SK-N-SH (cell line): ENCODE data around the gene PRKG1.

Experiments used
- CTCF ChIP-seq: fragments of 200-600 bp; sonication (generic); IDR thresholded peaks from 2 replicates; pipeline ENCODE4 v1.6.1; 2017; ENCODE audit warnings: antibody characterized with exemption, mild to moderate bottlenecking, moderate library complexity
- EP300 ChIP-seq, 2 experiments: IDR thresholded peaks; 2 replicates each; pipeline versions ENCODE4 v1.4.0 to v1.6.1; 2012; ENCODE audit warnings: borderline replicate concordance in 1 of 2, low read depth in 1 of 2, low read length in 1 of 2
- GABPA ChIP-seq: IDR thresholded peaks from 2 replicates; pipeline ENCODE4 v1.4.0; 2012; ENCODE audit warnings: low read depth, mild to moderate bottlenecking
- GATA2 ChIP-seq: sonication (generic); formaldehyde crosslinking; IDR thresholded peaks from 2 replicates; pipeline ENCODE4 v1.5.0; 2020; ENCODE audit warnings: mild to moderate bottlenecking, missing genetic modification reagents
- JUND ChIP-seq: IDR thresholded peaks from 2 replicates; pipeline ENCODE4 v1.4.0; 2012
- SIN3A ChIP-seq: IDR thresholded peaks from 2 replicates; pipeline ENCODE4 v1.6.1; 2012; ENCODE audit warnings: low read depth, mild to moderate bottlenecking, low read length, moderate library complexity, borderline replicate concordance
- TF ChIP-seq, protein P1 (sequence below): fragments of 150-350 bp; IDR thresholded peaks from 2 replicates; pipeline ENCODE4 v1.6.1; 2017; ENCODE audit warnings: antibody characterized with exemption, low read length, low read depth, borderline replicate concordance

DNA sequence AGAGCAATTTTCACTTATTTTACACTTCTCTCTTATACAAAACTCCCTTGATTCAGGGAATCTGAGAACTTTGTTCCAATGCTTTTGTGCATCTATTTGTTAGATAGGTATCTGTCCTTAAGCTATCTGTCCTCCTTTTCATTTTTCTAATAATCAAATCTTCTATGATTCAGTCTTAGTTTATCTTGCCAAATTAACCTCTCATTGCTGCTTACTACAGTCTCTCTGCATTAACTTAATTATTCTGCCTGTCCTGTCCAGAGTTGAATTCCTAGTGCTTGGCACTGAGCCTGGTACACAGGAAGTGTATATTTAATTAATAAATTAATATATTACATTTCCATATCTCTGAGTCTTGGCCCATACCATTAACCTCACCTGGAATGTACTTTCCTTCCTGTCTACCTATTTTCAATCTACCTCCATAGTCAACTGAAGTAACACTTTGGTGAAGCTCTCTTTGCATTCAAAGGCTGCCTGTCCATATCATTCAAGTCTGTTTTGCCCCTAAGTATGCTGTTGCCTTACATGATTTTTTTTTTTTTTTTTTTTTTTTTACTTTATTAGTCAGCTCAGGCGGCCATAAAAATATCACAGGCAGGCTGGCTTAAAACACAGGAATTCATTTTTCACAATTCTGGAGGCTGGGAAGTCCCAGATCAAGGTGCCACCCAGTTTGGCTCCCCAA lies 691.1 kb downstream of the PRKG1 start:
- TF ChIP-seq CTCF (no peak), EP300 (IDR thresholded peaks at IDR 0.05; ENCODE audit: borderline replicate concordance in 1 of 2, low read depth in 1 of 2, low read length in 1 of 2) (peak in 1 of 2 experiments; percentile 56; a peak in 2 of 4 replicates), GABPA (no peak), GATA2 (CRISPR knock-in tag) (no peak), JUND (no peak), SIN3A (no peak)
- TF ChIP-seq, protein P1, sequence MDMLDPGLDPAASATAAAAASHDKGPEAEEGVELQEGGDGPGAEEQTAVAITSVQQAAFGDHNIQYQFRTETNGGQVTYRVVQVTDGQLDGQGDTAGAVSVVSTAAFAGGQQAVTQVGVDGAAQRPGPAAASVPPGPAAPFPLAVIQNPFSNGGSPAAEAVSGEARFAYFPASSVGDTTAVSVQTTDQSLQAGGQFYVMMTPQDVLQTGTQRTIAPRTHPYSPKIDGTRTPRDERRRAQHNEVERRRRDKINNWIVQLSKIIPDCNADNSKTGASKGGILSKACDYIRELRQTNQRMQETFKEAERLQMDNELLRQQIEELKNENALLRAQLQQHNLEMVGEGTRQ: no peak
